Putamen (tissue), 1 donor: ENCODE measurements around the gene GNL3.

Source experiments
- DNase-seq: peaks from one replicate; pipeline ENCODE4 v3.0.0-alpha.2; 2016; ENCODE audit warnings: low spot score

Gene GNL3

DNA sequence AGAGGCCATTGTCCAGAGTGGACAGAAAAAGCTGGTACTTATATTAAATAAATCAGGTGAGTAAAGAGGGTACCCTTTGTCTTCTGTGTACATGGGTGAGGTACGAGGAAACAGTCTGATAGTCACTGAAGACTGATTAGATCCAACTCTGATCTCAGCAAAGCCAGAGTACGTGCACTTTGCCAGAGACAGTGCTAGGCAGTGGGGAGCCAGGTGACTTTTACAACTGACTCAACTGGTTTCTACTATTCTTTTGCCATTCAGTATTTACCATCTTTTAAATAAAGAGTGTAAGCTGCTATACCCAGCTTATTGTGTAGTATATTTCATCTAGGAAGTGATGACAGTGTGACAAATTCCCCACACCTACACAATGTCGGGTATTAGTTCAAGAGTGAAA lies 3.3 kb downstream of the GNL3 start:
- no peak for DNase-seq

GRCh38 chr3:52690560-52690959 lies 4.7 kb downstream of the GNL3 start:
- no peak for DNase-seq

DNA sequence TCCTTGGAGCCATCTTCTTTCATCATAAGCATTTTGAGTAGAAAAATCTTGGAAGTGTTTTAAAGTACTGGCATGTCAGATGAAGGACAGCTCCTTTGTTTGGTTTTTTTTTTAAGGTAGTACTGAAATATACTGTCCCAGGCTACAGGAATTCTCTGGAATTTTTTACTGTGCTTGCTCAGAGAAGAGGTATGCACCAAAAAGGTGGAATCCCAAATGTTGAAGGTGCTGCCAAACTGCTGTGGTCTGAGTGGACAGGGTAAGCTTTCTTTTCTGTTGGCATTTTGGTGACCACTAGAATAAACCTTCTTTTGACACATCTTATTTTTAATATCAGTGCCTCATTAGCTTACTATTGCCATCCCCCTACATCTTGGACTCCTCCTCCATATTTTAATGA lies 7.2 kb downstream of the GNL3 start:
- no peak for DNase-seq

- no peak for DNase-seq
These were observed 8.8 kb downstream of the GNL3 start for GRCh38 chr3:52694528-52695189.

- DNase-seq = no peak
These were observed 10.2 kb downstream of the GNL3 start for GRCh38 chr3:52695798-52696671.

GRCh38 chr3:52696830-52697631 lies 11.2 kb downstream of the GNL3 start:
- no peak for DNase-seq

DNA sequence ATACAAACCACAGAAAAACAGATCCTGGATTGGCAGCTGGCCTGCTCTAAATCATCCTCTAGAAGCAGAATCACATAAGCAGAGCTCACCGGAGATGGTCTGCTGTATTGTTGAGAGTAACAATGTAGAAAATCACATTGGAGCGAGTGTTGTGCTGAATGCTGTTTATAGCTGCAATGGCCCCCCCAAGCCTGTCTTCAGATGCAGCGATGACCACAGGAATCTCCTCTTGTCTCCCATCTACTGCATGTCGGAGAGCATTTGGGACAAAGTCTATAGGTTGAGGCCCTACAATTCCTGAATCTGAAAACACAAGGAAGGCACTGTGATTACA lies 11.8 kb downstream of the GNL3 start:
- DNase-seq = no peak

GRCh38 chr3:52703341-52703740 lies 17.5 kb downstream of the GNL3 start:
- DNase-seq = no peak

DNA sequence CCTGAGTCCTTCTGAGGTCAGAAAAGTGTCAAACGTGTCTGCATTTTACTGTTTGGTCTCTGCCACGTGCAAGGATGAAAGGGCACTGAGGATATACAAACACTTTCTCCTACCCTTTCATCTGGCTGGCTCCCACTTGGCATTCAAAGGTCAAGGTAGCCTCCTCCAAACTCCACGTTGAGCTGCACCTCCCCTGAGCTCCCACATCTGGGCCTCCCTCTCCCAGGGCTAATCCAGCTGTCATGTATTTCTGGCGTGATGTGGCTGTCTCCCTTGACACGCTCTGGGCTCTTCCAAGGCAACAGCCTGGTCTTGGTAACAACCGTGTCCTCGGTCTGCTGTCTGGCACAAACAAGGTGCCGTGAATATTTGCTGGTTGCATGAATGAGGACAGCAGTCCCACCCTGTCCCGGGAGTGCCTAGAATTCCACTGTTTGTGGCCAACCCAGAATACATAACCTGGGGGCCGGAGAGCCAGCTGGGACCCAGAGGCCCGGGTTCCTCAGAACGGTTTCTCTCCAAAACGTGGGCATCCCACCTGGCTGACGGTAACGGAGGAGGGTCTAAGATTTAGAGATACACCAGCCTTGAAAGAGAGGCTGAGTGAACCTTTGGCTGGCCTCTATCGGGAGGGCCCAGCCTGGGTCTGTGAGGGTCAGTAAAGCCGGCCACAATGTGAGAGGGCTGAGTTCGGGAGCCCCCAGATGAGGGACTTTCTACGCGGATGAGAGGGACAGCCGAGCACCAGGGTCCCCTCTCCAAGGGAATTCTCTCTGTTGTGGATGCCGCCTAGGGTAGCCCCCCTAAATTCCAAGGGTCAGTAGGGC lies 19.0 kb downstream of the GNL3 start:
- DNase-seq = no peak

- DNase-seq = no peak
These were observed 19.5 kb downstream of the GNL3 start for GRCh38 chr3:52705438-52705687.

DNA sequence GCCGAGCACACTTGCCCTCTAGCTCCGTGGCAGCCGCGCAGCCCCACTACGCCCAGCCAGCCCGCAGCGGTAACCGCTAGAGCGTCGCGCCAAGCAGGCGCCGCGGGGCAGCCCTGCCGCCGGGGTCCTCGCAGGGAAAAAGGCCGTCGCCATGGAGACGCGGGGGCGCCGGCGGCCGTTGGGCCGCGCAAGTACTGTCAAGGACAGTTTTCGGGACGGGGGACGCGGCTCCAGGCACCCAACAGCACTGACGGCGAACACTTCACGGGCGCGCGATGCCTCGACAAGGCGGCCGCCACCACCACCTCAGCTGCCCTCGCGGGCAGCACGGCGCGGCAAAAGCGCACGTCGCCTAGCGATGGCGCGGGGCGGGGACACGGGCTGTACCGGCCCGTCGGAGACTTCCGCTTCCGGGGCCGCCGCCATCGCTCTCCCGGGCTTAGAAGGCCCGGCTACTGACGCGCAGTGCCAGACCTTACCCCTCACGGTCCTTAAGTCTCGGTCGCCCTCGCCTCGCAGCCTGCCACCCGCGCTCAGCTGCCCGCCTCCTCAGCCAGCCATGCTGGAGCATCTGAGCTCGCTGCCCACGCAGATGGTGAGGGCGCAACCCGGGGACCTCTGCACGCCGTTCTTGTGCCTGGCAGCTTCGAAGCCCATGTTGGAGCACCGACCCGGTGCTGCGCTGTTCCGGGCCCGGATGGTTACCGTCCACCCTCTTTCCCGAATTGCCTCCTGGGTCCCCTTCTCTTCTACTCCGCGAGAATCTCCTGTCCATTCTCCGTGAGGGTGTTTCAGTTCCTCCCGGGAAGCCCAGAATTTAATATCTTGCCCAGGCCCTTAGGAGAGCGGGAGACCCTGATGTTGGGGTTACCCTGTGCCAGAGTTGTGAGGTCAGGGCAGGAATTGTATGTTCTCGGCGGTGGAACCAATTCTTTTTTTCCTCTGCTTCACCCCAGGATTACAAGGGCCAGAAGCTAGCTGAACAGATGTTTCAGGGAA lies 20.2 kb downstream of the GNL3 start, which contains the start of the genes GLT8D1 and SPCS1:
Gene GLT8D1 (minus strand): TSS at position 104 of the 999 bp plus-strand sequence. CDS start 5,331 bp downstream, outside the sequence.
Gene SPCS1 (plus strand): TSS at position 419 of the 999 bp plus-strand sequence. CDS start 141 bp downstream, at position 560.
- peak; percentile 90 for DNase-seq

DNA sequence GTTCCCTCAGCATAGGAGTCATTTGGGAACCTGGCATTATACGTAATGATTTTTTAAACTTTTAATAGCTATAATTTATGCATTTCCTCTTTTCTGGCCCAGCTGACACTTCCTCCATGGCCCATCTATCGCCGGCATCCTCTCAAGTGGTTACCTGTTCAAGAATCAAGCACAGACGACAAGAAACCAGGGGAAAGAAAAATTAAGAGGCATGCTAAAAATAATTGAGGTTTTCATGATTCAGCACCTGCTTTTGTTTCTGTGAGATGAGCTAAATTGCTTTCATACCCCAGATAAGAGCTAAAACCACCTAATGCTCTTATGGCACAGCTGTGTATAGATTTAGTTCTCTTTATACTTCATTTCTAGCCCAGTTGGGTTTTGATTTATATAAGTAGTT lies 21.8 kb downstream of the GNL3 start:
- no peak for DNase-seq

DNA sequence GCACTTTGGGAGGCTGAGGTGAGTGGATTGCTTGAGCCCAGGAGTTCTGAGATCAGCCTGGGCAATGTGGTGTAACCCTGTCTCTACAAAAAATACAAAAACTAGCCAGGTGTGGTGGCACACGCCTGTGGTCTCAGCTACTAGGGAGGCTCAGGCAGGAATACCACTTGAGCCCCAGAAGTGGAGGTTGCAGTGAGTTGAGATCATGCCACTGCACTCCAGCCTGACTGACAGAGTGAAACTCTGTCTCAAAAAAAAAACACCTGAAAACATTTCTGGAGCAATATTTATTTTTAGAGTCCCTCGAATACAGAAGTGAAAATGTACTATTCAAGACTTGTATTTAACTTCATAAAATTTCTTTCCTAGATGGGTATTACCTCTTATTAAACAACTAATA lies 24.7 kb downstream of the GNL3 start:
- DNase-seq = no peak

DNA sequence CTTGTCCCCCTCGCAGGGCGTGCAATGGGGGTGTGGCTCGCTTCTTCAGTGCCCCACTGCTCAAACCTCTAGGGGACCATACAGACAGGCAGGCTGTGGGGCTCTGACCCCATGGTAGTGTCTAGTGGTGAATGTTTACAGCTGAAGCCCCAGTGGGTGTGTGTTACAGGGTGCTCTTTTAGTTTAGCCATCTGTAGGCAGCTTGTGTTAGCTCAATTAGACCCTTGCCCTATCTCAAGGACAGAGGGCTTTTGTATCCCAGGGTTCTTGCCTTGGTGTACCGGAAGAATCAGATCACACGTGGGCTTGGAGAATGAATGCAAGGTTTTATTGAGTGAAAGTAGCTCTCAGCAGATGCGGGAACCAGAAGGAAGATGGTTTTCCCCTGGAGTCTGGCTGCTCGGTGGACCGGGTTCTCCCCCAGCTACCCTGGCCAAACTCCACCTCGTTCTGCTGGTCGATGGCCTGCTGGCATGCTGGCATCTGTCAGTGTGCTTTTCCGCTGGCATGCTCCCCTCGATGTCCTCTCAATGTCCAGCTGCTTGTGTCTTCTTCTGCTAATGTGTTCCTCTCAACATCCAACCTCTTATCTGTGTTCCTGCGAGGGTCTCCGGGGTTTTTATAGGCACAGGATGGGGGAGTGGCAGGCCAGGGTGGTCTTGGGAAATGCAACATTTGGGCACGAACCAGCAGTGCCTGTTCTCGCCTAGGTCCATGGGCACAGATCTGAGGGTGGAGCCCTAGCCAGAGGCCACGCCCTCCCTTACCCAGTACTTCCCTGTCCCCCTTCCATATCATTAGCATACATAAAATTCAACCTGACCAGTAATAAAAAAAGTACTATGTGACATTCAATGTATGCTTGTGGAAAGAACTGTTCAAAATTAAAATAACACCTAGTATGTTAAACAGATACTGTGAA lies 26.7 kb downstream of the GNL3 start:
- no peak for DNase-seq

DNA sequence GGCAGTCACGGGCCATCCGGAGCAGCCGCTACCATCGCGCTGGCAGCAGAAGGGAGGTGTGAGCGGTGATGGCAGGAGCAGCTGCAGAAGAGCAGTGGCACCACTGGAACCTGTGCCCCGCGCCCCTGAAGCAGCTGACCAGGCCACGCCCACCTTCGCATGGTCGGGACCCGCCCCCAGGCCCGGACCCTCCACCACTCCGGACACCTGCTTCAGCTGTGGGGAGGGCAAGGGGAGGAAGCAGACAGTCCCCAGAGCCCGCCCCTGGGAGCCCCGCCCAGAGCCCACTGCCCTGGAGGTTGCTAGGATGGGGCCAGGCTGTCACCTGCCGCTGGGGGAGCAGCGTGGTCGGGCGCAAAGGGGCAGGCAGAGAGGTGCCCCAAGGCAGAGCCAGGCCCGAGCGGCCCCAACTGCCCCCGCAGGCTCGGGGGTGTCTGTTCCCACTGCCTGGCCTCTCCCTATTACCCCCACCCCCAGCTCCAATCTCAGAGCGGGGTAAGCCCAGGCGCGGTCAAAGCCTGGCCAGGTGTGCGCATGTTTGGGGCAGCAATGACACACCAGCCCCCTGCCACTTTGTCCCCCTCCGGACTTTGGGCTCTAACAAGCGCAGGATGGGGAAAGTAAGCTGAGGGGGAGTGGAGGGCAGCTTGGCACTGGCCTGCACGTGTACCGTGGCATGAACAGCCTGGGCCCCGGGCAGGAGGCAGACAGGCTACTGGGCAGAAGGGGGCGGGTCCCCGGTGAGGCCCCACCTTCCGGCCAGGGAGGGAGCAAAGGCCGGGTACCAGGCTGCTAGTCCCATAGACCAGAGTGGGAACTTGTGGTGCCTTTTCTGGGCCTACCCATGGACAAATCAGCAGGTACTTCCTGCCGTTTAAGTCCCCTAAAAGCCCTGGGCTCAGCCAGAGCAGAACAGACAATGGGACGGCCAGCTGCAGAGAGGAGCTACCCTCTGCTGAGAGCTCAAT lies 28.8 kb downstream of the GNL3 start:
- no peak for DNase-seq

DNA sequence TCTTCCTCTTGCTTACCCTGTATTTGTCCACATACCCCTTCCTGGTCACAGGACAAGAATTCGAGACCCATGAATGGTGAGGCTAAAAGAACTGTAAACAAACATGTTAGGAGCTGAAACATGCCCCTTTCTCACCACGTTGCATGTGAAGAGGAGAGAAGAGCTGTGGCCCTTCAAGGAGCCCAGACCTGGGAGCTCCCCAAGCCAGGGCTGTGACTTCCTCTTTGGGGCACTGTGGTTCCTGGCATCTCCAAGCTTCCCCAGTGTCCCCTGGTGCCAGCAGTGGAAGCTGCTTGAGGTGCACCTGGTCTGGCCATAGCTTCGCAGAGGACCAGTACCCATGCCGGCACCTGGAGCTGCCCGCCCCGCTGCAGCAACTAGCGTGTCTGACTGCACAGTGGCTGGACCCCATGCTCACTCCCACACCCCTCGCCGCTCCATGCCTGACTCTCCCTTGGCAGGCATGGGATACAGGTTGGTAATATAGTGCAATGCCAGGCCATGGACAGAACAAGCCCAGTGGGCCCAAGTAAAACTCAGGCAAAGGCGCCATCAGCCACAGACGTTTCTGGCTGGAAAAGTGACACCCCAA lies 30.0 kb downstream of the GNL3 start:
- DNase-seq = no peak

GRCh38 chr3:52719618-52720017 lies 33.8 kb downstream of the GNL3 start:
- DNase-seq = no peak
